Keratinocyte (primary cell): Measurements from ENCODE around the gene ESD.

Experiments used
- CTCF ChIP-seq, 3 experiments: IDR thresholded peaks in 1 of 3; conservative IDR thresholded peaks in 1 of 3; optimal IDR thresholded peaks in 1 of 3; 2 replicates in 2 of 3; 3 replicates in 1 of 3; pipeline versions ENCODE3 to v1.5.1; 2011; ENCODE audit warnings: low read length in 3 of 3, mild to moderate bottlenecking in 3 of 3, moderate library complexity in 2 of 3, control low read depth in 1 of 3, inconsistent platforms in 1 of 3; ENCODE audit not compliant: insufficient read depth in 2 of 3; ENCODE audit errors: extremely low read depth in 1 of 3
- EZH2 ChIP-seq: IDR thresholded peaks from one replicate; pipeline ENCODE4 v1.6.1; 2012; ENCODE audit warnings: inconsistent platforms, mild to moderate bottlenecking, low read length, moderate library complexity

DNA sequence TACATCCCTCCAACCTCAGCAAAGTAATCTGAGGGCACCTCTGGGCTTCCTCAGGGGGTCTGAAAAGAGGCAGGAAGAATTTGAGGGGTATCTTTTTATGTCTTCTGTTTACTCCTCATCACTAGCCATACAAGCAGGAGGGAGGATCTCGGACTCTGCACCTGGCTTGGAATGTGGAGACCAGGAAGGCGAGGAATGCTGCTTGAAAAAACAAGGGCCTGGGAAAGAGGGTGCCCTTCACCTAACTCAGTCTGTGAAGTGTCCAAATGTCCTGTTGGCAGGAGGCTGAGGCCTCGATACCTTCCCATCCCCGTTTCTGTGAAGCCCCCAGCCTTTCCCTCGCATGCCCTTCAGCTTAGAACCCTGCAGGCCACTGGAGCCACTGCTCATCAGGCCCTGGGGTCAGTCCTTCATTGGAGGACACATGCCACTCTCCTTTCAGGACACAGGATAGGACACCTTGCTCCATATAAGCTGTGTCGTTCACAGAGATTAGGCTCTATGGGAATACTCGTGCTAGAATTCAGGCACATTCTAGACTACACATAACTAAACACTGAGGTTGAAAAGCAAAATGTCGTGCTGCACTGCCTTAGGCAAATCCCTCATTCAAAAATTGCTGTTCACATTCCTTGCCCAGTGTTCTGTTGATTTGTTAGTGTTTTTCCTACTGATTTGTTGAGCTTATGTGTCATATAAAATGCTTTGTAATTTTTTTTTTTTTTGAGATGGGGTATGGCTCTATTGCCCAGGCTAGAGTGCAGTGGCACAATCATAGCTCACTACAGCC lies 49.7 kb downstream of the ESD start:
- TF ChIP-seq EZH2 = no peak
- no peak for TF ChIP-seq CTCF (optimal IDR thresholded peaks at IDR 0.05 in 1 of 3, IDR thresholded peaks at IDR 0.05 in 1 of 3, conservative IDR thresholded peaks at IDR 0.05 in 1 of 3; ENCODE audit: extremely low read depth in 1 of 3, insufficient read depth in 2 of 3, low read length in 3 of 3)
